Raji (cell line): Measurements from ENCODE around the gene DNAAF5.

ENCODE experiments used
- POLR2A ChIP-seq: IDR thresholded peaks from 2 replicates; pipeline ENCODE4 v1.6.1; 2011; ENCODE audit warnings: low read depth, low read length, control low read depth; ENCODE audit not compliant: insufficient read depth

The DNAAF5 gene

GRCh38 chr7:786472-787255, 60.2 kb downstream of the DNAAF5 start:
- TF ChIP-seq POLR2A = no peak

- no peak for TF ChIP-seq POLR2A
These were observed 61.1 kb downstream of the DNAAF5 start for GRCh38 chr7:787332-788240.

DNA sequence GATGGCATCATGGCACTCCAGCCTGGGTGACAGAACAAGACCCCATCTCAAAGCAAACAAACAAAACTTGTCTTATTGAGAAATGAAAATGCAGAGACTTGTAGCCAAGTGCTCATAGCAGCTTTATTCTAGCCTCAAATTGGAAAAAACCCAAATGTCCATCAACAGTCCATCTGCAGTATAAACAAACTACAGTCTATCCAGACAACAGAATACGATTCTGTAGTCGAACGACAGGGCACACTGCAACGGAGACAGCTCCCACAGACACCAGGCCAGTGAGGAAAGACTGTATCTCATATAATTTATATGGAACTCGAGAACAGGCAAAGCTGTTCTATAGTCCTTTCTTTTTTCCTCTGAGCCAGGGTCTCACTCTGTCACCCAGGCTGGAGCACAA, 65.0 kb downstream of the DNAAF5 start:
- TF ChIP-seq POLR2A = no peak

GRCh38 chr7:794207-794606, 67.7 kb downstream of the DNAAF5 start:
- TF ChIP-seq POLR2A = no peak

DNA sequence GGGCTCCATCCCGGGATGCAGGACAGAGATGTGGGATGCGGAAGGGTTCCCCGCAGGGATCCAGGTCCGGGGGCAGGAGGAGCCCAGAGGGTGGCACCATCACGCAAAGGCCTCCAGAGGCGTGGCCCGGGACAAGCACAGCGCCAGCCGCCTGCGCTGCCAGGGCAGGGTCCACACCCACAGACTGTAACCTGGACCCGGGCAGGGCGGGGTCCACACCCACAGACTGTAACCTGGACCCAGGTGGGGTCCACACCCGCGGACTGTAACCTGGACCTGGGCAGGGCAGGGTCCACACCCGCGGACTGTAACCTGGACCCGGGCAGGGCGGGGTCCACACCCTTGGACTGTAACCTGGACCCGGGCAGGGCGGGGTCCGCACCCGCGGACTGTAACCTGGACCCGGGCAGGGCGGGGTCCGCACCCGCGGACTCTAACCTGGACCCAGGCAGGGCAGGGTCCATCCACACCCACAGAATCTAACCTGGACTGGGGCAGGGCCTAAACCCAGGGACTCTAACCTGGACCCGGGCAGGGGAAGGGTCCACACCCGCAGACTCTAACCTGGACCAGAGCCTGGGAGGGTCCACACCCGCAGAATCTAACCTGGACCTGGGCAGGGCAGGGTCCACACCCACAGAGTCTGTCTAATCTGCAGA, 68.3 kb downstream of the DNAAF5 start:
- TF ChIP-seq POLR2A = no peak

DNA sequence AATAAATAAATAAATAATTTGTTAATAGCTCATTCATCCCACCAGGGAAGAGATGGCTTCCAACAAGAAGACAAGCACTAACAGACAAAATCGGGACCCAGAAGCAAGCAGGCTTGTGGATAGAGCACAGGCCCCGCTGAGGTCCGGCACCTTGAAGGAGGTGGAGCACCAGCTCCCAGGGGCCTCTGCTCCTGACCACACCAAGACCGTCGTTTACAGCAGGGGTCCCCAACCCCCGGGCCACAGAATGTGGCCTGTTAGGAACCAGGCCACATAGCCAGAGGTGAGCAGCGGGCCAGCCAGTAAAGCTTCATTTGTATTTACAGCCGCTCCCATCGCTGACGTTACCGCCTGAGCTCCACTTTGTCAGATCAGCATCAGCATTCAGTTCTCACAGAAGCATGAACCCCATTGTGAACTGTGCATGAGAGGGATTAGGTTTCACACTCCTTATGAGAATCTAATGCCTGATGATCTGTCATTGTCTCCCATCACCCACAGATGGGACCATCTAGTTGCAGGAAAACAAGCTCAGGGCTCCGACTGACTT, 72.5 kb downstream of the DNAAF5 start:
- no peak for TF ChIP-seq POLR2A

GRCh38 chr7:800692-801091, 74.2 kb downstream of the DNAAF5 start:
- no peak for TF ChIP-seq POLR2A

- no peak for TF ChIP-seq POLR2A
These were observed 75.5 kb downstream of the DNAAF5 start for GRCh38 chr7:801940-802381.

- no peak for TF ChIP-seq POLR2A
These were observed 76.2 kb downstream of the DNAAF5 start for GRCh38 chr7:802500-803242.

DNA sequence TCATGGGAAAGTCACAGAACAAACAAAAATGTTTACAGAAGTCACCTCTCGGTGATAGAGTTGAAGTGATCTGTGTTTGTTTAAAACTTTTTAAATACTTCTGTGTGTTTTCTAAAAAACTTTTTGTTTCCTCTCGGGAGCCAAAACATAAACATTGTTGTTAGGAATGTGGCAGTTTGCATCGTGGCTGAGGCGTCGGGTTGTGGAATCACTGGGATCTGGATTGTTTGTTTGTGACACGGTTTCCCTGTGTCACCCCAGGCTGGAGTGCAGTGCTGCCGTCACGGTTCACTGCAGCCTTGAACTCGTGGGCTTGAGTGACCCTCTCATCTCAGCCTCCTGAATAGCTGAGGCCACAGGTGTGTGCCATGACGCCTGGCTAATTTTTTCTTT, 76.7 kb downstream of the DNAAF5 start:
- TF ChIP-seq POLR2A = no peak

GRCh38 chr7:805261-805660, 78.8 kb downstream of the DNAAF5 start:
- no peak for TF ChIP-seq POLR2A

DNA sequence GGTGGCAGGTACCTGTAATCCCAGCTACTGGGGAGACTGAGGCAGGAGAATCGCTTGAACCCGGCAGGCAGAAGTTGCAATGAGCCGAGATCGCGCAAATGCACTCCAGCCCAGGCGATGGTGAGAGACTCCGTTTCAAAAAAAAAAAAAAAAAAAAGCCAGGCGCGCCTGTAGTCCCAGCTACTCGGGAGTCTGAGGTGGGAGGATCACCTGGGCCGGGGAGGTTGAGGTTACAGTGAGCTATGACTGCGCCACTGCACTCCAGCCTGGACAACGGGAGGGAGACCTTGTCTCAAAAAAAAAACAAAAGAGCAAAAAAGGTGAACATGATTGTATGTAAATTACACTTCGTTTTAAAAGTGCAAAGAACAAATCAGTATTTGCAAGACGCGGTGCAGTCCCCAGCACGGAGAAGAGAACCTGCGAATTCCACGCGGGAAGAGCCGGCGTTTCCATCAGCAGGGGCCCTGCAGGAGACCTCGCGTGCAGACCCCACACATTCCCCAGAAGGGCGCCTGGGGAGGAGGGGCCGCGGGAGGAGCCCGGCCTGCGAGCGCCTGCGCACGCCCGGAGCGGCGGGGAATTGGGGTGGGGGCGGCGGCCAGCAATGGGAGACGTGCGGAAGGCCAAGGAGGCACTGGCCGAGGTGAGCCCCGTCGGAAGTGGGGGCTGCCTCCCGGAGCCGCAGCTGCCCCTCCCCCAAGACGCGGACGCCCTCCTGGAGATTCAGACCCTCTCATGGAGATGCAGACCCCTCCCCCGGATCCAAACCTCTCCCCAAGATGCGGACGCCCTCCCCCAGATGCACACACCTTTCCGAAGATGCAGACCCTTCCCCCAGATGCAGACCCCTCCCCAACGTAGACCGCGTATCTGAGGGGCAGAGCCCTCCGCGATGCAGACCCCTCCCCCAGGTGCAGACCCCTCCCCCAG, 89.1 kb downstream of the DNAAF5 start:
- TF ChIP-seq POLR2A = no peak

- TF ChIP-seq POLR2A = peak; percentile 64
These were observed 89.8 kb downstream of the DNAAF5 start for GRCh38 chr7:816300-816750.
